Inflammatory macrophage (primary cell): ENCODE measurements around the gene GAK.
"Not testable (repeated sequence)": the region's sequence is repeated elsewhere in the genome, so short reads cannot be mapped to it uniquely, and the experiment has no call there.

Experiments
- DNase-seq, 2 donors: peaks; one replicate each; pipeline ENCODE4 v3.0.0-alpha.2; 2020 to 2022

The GAK gene

GRCh38 chr4:808860-809570 is 123.1 kb downstream of the GAK start:
- no peak for DNase-seq

GRCh38 chr4:807792-808191 is 124.3 kb downstream of the GAK start:
- no peak for DNase-seq

- DNase-seq: not testable (repeated sequence)
These were observed 125.1 kb downstream of the GAK start for GRCh38 chr4:806979-807378.

- DNase-seq: no peak
These were observed 127.3 kb downstream of the GAK start for GRCh38 chr4:804804-805203.

- DNase-seq: no peak
These were observed 128.2 kb downstream of the GAK start for GRCh38 chr4:803884-804283.

- no peak for DNase-seq
These were observed 130.5 kb downstream of the GAK start for GRCh38 chr4:801436-802124.
